GM19452 (cell line): ENCODE results near the gene PAF1.
A peak's percentile ranks its signal among the peaks of the same experiment; 100 is the strongest.

ENCODE experiments used
- ATAC-seq: cut with Tn5 transposase; IDR thresholded peaks from one replicate; pipeline ENCODE4 v1.9.1; 2021; ENCODE audit not compliant: unreplicated experiment

PAF1 gene

GRCh38 chr19:39390751-39391437, at the start of gene PAF1, which contains the start of gene MED29:
PAF1 (minus strand) TSS chr19:39391106; CDS start chr19:39390864, 242 bp downstream.
MED29 (plus strand) TSS chr19:39391378; CDS start chr19:39391423, 45 bp downstream.
- ATAC-seq = peak; percentile 82

- ATAC-seq = no peak
These were observed 47.5 kb upstream of the PAF1 start for GRCh38 chr19:39438270-39438934.

GRCh38 chr19:39436350-39436716, 45.4 kb upstream of the PAF1 start:
- no peak for ATAC-seq

- ATAC-seq = peak; percentile 63
These were observed 44.8 kb upstream of the PAF1 start, which contains the start of gene RPS16 for GRCh38 chr19:39435499-39436349. RPS16 (minus strand) TSS chr19:39435949; CDS start chr19:39435895, 54 bp downstream.

GRCh38 chr19:39434123-39435076, 43.5 kb upstream of the PAF1 start:
- ATAC-seq = no peak

- no peak for ATAC-seq
These were observed 42.7 kb upstream of the PAF1 start for GRCh38 chr19:39433480-39434079.

- ATAC-seq = no peak
These were observed 41.7 kb upstream of the PAF1 start for GRCh38 chr19:39432677-39433025.

- no peak for ATAC-seq
These were observed 40.0 kb upstream of the PAF1 start for GRCh38 chr19:39430675-39431593.

- no peak for ATAC-seq
These were observed 37.6 kb upstream of the PAF1 start for GRCh38 chr19:39428283-39429112.

- ATAC-seq = no peak
These were observed 36.8 kb upstream of the PAF1 start for GRCh38 chr19:39427707-39428106.

GRCh38 chr19:39426170-39426569, 35.3 kb upstream of the PAF1 start:
- no peak for ATAC-seq

- ATAC-seq = no peak
These were observed 34.8 kb upstream of the PAF1 start for GRCh38 chr19:39425744-39426143.

GRCh38 chr19:39424934-39425333, 34.0 kb upstream of the PAF1 start:
- no peak for ATAC-seq

GRCh38 chr19:39423258-39424086, 32.6 kb upstream of the PAF1 start:
- no peak for ATAC-seq

- ATAC-seq = no peak
These were observed 31.1 kb upstream of the PAF1 start for GRCh38 chr19:39422020-39422419.

- no peak for ATAC-seq
These were observed 29.9 kb upstream of the PAF1 start for GRCh38 chr19:39420769-39421168.

- no peak for ATAC-seq
These were observed 28.1 kb upstream of the PAF1 start for GRCh38 chr19:39419003-39419402.
